ENCODE results near the gene DCAF5.

Gene DCAF5

DNA sequence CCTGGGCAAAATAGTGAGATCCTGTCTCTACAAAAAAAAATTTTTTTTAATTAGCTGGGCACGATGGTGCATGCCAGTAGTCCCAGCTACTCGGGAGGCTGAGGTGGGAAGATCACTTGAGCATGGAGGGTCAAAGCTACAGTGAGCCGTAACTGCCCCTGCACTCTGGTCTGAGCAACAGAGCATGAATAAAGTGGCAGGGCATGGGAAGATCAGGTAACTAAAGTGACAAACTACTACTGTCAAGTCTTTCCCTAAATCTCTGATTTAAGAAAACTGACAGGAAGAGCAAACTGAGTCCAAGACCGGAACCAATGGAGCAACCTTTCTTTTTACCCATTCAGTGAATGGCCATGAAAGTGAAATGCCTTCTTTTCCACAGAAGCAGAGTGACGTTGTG is 10.8 kb downstream of the DCAF5 start:
- DNase-seq = no peak

DNA sequence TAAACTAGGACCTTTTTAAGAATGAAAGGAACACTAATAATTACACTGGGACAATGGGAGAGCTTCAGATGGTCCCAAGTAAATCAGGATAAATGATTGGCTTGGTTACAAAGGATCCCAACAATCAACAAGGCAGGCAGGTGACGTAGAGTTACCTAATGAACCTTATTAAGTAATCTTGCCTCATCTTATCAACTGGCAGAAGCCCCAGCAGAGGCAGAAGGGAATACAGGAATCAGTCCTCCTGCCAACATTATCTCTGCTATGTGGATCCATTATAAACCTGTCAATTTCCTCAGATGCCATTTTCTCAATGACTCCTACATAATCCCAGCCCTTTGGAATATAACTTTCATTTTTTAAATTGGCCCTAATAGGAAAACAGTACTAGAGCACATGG is 11.4 kb downstream of the DCAF5 start:
- no peak for DNase-seq

GRCh38 chr14:69139743-69140142 is 13.2 kb downstream of the DCAF5 start:
- DNase-seq = no peak

GRCh38 chr14:69137843-69138535 is 14.9 kb downstream of the DCAF5 start:
- DNase-seq = no peak

DNA sequence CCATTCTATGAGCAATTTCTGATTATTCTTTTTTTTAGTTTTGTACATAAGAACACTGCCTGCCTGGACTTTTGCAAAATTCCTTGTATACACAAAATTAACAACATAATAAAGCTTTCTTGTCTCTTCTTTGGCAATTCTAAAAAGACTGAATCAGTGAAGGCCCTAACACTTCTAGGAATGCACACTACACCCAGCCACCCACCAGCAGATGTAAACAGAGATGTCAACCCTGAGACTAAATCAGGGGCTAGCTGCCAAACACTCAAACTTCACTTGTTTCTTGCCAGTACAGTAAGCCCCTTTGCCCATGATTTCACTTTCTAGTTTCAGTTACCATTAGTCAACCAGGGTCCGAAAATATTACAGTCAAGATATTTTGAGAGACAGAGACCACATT is 15.5 kb downstream of the DCAF5 start:
- no peak for DNase-seq

DNA sequence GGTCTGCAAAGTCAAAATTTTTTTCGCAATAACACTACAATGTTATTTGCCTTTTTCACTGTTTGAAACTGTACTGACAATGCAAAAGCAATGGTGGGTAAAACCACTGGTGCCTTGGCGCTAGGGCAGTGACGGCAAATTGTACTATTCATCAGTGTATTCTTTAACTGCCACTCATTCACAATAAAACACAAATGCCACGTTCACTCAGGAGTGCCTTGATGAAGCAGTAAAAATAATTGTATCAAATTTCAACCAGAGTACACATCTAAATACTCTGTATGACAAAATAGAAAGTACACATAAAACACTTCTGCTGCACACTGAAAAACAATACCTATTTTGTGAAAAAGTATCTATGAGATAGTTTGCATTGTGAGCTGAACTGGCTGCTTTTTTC is 17.8 kb downstream of the DCAF5 start:
- no peak for DNase-seq

DNA sequence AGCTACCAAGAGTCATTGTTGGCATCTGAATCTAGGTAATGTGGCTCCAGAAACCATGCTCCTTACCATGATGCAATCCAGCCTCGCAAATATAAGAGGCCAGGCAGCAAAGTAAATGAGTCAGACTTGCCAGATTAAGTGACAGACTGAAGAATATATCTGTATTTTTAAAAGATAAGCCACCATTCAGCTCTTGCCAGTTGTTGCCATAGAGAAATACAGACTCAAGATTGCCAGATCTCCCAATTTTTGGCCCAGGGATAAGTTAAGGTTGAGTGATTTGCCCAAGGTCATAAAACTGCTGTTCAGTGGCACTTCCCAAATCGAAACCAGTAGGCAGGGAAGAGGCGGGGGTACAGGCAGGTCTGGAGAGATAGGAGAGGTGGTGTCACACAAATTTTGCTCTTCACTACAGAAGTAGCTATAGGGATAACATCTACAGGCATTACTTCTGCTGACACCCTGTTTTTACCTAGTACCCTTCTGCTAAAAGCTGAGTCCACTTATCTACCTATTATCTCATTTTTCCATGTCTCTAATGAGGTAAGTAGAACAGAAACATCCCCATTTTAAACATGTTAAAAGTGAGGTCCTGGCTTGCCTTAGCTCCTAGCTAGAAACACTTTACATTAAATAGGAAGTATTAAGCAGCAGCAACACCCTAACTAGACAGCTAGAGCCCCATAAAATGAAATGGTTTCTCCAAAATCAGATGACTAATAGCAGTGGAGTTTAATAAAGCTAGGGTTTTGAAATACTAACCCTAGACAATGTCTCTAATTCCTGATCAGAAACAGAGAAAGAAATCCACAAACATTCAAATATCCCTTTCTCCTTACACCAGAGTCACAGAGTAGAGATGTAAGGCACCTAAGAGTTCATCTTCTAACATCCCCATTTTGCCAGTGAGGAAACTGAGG is 19.5 kb downstream of the DCAF5 start:
- no peak for DNase-seq

- DNase-seq = no peak
Measured at GRCh38 chr14:69132513-69133181, 20.3 kb downstream of the DCAF5 start.

DNA sequence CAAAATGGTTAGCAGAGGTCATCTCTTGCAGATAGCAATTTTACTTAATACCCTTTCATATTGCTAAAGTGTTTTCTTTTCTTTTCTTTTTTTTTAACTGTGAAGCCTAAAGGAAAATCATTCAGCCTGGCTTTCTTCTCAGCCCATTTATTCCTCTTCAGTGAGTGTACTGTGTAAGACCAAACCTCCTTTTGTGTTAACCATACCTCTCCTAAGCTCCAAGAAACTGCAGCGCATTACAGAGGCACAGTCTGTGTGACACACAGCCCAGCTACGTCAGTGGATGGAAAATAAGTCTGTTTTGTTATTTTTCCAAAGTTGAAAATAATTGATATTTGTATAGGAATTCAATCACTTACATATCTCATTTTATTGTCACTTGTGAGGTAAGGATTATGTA is 21.7 kb downstream of the DCAF5 start:
- DNase-seq = no peak

GRCh38 chr14:69129264-69129880 is 23.5 kb downstream of the DCAF5 start:
- DNase-seq = peak; percentile 53

GRCh38 chr14:69118305-69118704 is 34.6 kb downstream of the DCAF5 start:
- DNase-seq = no peak

DNA sequence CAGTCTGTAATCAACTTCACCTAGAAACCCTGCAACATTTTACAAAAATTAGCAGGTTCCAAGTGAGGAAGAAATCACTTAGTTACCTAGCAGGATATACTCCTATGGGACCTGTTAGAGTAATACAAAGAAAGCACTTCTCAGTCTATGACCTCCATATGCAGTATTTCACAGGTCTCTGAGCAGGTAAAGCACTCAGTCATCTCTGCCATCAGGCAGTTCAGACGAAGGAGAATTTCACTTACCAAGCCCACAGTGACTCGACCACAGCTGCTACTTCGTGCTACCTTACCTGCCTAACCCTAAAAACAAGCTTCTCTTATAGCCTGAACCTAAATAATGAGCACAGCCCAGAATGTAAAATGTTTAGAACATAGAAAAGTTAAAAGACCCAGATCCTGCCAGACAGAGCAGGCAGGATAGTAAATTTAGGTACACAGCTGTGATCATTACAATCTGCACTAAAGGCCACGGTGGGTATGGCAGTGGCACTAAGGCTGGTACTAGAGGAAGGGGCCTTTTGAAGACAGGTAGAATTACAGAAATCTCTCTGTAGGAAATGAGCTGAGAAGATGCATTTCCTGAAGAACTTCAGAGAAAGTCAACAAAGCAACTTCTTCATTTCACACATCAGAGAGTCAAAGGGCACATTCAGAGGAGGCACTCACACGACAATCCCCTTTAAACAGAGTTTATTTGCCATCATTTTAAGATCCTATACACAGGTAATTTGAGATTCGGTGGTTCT is 35.7 kb downstream of the DCAF5 start:
- no peak for DNase-seq

DNA sequence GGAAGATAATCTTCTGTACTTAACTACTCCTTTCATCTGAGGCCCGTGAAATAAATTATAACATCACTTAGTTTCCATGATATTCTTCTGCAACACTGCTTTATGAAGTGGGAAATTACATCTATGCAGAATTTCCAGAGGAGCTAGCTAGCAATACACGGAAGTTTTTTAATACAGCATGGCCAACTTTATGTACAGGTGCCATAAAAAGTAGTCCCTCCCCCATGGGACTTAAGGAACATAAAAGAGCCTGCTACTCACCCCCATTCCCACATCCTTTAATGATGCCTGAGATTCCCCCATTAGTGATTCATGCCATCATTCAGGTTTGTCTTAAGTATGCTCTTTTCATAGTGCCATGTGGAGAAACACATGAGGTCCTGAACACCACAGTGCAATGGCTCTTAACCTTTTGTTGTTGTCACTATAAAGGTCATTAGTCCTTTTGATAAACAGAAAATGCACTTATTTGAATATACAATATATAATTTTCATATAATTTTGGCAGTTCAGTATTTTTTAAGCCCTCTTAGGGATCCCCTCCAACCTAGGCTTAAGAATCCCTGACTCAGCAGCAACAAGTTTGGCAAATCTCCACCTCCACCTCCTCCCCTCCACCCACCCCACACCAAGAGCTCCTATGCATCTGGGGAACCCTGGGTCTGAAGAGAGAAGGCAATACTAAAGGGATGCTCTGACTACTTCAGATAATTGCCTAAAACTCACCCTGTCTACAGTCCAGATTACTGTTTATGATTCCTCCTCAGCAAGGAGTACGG is 37.3 kb downstream of the DCAF5 start:
- DNase-seq = no peak

DNA sequence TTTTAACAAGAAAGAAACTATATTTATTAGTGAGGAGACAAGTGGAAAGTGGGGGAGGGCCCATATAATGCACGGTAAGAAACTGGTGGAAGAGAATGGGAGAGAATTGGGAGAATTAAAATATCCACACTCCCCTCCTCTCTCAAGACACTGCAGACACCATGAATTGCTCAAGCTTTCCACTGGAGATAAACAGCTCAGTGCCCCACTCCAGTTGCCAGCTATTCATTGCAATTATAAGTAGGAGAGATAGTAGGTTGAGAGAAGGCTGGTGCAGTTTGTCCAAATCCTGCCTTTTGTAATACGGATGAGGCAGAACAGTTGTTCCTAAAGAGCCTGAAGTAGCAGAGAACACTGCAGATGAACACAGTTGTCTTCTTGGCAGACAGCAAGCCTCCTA is 38.2 kb downstream of the DCAF5 start:
- DNase-seq = no peak

DNA sequence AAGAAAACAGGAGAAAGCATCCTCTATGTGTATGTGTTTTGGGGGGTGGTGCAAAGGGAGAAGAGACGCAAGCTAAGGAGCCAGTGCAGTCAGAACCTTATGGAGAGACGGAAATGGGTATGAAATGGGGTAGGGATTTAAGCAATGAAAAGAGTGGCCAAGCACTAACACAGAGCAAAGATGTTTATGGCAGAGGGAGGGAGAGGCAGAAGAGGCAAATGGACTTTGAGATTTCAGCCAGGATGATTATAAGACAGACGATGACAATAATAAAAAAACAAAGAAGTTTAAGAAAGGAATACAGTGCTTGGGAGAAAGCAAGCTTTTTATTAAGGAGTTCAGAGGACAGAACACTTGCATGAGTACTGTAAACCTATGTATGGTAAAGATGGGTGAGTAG is 44.6 kb downstream of the DCAF5 start:
- DNase-seq = no peak

DNA sequence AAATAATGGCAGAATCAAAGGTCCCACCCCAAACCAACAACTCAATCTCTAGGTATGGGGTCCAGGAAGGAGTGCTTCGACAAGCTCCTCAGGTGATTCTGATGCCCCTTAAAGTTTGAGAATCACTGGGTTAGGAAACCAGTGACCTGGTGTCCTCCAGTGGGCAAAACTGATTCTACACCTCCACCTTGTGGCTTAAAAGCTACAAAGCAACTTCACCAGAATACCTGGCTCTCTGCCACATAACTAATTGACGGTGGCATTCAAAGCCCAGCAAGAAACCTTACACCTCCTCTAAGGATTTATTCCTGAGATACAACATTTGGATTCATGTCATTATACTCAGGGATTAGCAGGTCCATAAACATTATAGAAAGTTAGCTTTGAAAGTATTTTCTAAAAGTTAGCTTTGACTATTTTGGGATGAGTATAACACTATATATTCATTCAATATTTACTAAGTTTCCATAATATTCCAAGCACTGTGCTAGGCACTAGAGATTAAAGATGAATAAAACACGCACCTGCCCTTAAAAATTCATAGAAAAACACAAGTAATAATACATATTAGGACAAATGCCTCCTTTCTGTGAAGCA is 45.4 kb downstream of the DCAF5 start:
- no peak for DNase-seq

DNA sequence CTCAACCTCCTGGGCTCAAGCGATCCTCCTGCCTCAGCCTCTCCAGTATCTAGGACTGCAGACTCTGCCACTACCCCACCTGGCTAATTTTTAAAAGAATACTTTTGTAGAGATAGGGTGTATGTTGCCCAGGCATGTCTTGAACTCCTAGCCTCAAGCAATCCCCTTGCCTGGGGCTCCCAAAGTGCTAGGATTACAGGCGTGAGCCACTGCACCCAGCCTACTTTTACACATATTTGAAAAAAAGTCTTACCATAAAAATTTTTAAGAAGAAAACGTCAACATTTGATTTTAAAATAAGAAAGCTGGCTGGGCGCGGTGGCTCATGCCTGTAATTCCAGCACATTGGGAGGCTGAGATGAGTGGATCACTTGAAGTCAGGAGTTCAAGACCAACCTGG is 46.5 kb downstream of the DCAF5 start:
- DNase-seq = no peak

DNA sequence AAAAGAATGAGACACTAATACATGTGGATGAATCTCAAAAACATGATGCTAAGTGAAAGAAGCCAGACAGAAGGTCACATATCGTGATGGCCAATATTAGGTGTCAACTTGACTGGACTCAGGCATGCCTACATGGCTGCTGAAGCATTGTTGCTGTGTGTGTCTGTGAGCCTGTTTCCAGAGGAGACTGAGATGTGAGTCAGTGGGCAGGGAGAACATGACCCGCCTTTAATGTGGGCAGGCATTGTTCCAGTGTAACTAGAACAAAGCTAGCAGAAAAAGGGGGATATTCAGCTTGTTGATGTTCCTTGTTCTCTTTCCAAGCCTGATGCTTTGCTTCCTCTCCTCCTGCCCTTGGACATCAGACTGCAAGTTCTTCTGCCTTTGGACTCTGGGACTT is 47.6 kb downstream of the DCAF5 start:
- DNase-seq = no peak

DNA sequence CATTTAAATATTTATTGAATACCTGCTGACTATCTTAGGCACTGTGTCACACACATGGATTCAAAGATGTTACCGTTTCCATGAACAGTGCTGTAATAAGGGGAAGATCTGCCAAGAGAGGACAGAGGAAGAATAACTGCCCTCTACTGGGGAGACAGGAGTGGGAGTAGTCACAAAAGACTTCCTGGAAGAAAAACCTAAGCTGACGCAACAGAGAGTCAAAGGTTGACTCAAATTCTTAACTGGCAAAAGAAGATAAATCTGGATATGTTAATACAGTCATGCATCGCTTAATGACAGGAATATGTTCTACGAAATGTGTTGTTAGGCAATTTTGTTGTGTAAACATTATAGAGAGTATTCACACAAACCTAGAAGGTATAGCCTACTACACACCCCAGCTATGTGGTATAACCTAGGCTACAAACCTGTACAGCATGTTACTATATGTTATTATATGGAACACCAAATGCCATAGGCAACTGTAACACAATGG is 51.5 kb downstream of the DCAF5 start:
- DNase-seq = no peak

DNA sequence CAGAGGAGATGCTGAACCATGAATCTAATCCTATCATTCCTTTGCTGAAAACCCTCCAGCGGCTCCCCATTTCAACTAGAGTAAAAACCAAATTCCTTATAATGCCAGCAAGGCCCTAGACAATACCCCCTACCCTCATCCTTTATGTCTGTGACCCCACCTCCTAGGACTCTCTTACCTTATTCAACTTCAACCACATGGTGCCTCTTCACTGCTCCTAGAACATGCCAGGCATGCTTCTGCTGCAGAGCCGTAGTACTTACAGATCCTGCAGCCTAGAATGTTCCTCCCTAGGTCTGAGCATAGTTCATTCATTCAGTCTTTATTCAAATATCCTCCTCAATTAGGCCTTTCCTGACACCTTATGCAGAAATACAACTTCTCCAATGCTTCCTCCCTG is 54.9 kb downstream of the DCAF5 start:
- DNase-seq = no peak

GRCh38 chr14:69096781-69097475 is 56.0 kb downstream of the DCAF5 start:
- DNase-seq = no peak
